NCI-H748 (cell line): Measurements from ENCODE around the gene KCNAB2.

ENCODE experiments used
- DNase-seq: peaks from one replicate; lab custom pipeline; 2025; ENCODE audit not compliant: unreplicated experiment; lab: John Stamatoyannopoulos, UW

KCNAB2 gene

DNA sequence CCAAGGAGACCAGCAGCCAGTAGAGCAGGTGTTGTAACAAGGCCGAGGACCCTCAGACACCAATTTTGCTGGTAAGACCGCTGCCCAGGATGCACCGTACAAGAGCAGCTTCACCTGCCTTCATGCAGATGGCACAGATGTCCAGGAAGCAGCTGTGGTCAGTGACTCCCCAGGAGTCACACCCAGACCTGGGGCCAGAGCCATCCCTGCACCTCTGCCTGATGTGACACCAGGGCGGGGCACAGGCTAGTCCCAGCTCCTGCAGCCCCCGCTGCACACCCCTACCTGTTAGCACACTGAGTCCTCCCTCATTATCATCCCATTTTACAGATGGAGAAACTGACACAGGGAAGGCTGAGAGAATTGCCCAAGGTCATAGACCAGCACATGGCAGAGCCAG is 16.3 kb upstream of the KCNAB2 start:
- no peak for DNase-seq

- DNase-seq, result no peak
These were observed 15.6 kb upstream of the KCNAB2 start for GRCh38 chr1:6030132-6030531.

GRCh38 chr1:6030547-6031261 is 15.0 kb upstream of the KCNAB2 start:
- DNase-seq, result no peak

- DNase-seq, result no peak
These were observed 12.6 kb upstream of the KCNAB2 start for GRCh38 chr1:6033124-6033523.

- DNase-seq, result peak; percentile 71
These were observed 11.5 kb upstream of the KCNAB2 start for GRCh38 chr1:6033986-6034749.

- no peak for DNase-seq
These were observed 11.0 kb upstream of the KCNAB2 start for GRCh38 chr1:6034750-6035096.

GRCh38 chr1:6035303-6035702 is 10.4 kb upstream of the KCNAB2 start:
- no peak for DNase-seq

GRCh38 chr1:6035719-6036118 is 10.0 kb upstream of the KCNAB2 start:
- no peak for DNase-seq

DNA sequence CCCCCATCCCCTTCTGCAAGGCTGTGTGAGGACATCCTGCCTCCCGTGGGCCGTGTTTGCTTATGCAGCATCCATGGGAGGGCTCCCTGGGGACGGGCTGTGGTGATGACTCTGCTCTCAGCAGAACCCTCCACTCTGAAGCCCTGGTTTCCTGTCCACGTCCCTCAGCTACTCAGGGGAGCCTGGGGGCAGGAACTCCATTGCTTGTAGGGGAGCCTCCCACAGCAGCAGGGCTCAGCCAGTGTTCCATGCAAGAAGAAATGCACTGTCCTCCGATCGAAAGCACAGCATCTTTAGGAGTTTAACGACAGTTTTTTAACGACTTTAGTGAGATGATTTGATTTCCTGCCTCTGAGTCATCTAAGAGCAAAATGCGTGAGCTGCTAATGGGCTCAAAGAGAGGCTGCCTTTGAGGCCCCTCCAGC is 8.3 kb upstream of the KCNAB2 start:
- DNase-seq, result no peak

GRCh38 chr1:6038603-6039002 is 7.1 kb upstream of the KCNAB2 start:
- DNase-seq, result no peak

DNA sequence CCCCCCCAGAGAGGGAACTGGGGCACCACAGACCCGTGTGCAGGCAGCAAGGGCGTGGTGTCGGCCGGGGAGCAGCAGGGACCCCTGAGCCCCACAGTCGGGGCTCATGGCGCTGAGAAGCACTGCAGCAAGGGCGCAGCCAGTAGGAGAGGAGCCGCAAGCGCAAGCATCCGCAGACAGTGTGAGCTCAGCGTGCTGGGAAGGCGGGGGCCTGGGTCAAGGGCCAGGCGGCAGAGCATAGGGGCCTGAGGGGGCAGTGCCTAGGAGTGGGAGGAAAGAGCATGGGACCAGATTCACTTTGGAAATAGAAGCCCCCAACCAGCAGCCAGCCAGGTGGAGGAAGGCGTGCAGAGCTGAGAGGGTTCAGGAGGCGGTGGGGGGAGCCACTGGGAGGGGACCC is 6.7 kb upstream of the KCNAB2 start:
- no peak for DNase-seq

GRCh38 chr1:6040444-6040843 is 5.2 kb upstream of the KCNAB2 start:
- no peak for DNase-seq

GRCh38 chr1:6040861-6041415 is 4.8 kb upstream of the KCNAB2 start:
- no peak for DNase-seq

DNA sequence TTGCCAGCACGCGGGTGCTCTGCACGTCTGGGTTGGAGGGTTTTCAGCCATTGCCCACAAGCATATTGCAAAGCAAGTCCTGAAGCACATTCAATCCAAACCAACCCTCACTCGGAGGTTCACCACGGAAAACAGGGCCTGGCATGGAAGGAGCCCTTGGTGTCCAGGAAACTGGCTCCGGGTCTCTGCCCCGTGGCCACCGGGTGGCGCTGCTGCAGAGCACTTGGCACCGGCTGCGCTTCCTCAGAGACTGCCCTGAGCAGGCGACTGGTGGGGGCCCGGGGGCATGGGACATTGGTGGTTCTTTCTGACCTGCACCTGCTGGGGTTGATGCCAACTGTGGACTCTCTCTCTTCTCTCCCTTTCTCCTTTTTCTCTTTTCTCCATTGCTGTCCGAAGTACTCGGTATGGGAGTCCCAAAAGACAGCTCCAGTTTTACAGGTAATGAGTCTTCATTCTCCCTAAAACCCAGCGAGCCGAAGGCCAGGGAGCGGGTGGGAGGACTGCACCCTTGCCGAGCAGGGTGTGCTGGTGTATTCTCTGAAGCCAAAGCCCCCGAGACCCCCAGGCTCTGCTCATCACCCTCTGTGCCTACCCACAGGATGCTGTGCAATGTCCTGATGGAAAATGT is 4.1 kb upstream of the KCNAB2 start:
- DNase-seq, result peak; percentile 20

DNA sequence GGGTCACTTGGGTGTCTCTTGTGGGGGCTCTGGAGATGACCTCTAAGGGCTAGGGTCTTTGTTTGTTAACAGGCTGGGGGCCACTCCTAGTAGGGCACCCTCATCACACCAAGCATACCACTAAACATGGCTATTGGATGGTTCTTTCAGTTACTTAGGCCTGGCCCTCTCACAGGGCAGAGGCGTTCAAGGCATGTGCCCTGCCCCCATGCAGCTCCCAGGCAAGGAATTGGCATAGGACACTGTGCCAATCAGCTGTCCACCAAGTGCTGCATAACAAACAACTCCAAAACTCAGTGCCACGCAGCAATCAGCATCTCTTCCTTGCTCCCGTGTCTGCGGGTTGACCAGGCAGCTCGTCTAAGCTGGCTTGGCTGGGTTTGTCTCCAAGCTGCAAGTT is 2.1 kb upstream of the KCNAB2 start:
- no peak for DNase-seq

- DNase-seq, result no peak
These were observed 1.1 kb upstream of the KCNAB2 start for GRCh38 chr1:6044481-6045109.

DNA sequence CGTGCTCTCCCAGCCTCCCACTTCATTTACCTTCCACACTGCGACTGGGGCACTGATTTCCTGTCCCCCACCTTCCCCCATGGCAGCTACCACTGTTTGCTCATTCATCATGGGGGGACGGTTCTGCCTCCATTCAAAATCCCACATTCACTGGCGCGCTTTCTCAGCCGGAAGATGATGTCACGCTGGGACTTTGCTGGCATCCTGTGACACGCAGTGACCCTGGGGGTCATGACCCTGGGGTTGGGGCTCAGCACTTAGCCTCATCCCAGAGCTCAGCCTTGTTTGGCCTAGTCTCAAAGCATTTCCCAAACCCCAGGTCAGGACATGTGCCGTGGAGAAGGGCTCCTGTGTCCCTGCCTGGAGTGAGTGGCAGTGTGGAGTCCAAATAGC is 582 bp upstream of the KCNAB2 start:
- DNase-seq, result no peak

- no peak for DNase-seq
These were observed 591 bp downstream of the KCNAB2 start for GRCh38 chr1:6046279-6046678.

- DNase-seq, result no peak
These were observed 2.6 kb downstream of the KCNAB2 start for GRCh38 chr1:6048179-6048867.

DNA sequence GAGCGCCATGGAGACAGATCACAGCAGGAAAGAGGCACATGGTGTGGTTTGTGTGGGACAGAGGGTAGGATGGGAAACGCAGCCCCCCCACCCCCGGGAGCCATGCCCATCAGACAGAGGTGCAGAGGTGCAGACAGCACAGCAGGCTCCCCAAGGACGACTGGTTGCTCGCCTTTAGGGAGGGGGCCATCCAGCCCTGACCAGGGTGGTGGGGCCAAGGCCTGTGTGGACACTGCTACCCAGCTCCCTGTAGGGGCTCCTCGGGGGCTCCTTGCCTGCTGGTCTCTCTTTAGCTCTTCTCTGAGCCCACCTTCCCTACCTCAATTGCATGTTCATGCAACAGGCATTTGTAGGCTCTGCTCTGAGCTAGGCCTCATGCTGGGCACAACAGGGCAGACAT is 3.7 kb downstream of the KCNAB2 start:
- no peak for DNase-seq

GRCh38 chr1:6051423-6051822 is 5.7 kb downstream of the KCNAB2 start:
- no peak for DNase-seq
